Ovary (tissue), 9 donors: ENCODE results near the gene PAPLN. TPM values are rescaled to one million over a fixed set of nuclear protein-coding genes. Genes with fewer than 3 reads are reported as not detected.

Source experiments
- DNase-seq, 5 donors: peaks; one replicate each; pipeline ENCODE4 v3.0.0-alpha.2; 2019 to 2020
- H3K27ac ChIP-seq, 2 donors: fragments of 200-600 bp; one replicate each; pipeline versions ENCODE4 v1.5.1 to v1.8.0; 2019 to 2022
- H3K27me3 ChIP-seq: fragments of 200-600 bp; one replicate; pipeline ENCODE4 v1.8.0; 2022
- H3K36me3 ChIP-seq: fragments of 200-600 bp; sonication (generic); one replicate; pipeline ENCODE4 v1.5.1; 2019
- H3K4me1 ChIP-seq: one replicate; pipeline ENCODE4 v1.8.1; 2013; ENCODE audit warnings: mild to moderate bottlenecking, moderate library complexity; ENCODE audit not compliant: insufficient read depth
- H3K4me3 ChIP-seq: fragments of 200-600 bp; sonication (generic); one replicate; pipeline ENCODE4 v1.5.1; 2017
- H3K9me3 ChIP-seq, 2 donors: fragments of 200-600 bp in 1 of 2; sonication (generic) in 1 of 2; one replicate each; pipeline versions ENCODE4 v1.5.1 to v1.8.1; 2013 to 2019; ENCODE audit warnings: mild to moderate bottlenecking in 1 of 2, moderate library complexity in 1 of 2
- EP300 ChIP-seq: sonication (generic); formaldehyde crosslinking; IDR thresholded peaks from one replicate; pipeline ENCODE4 v1.6.1; 2017; ENCODE audit warnings: antibody characterized with exemption
- POLR2A ChIP-seq: fragments of 450-650 bp; IDR thresholded peaks from one replicate; pipeline ENCODE4 v1.6.1; 2017; ENCODE audit warnings: antibody characterized with exemption, mild to moderate bottlenecking, moderate library complexity
- WGBS, 3 donors: extraction: QIAGEN DNeasy Blood & Tissue Kit in 1 of 3; methylation state at CpG; one replicate each; pipeline versions ENCODE4 v1.1.5 to v1.1.7; 2013 to 2017; 5-methylcytosine and 5-hydroxymethylcytosine counted together
- intact Hi-C, 4 donors: fragments of 100-400 bp; cut with DNase I; formaldehyde crosslinking; loops; one replicate each; pipeline versions ENCODE4 v1.11.0 to v1.15.1; 2022 to 2023
- polyA plus RNA-seq, 2 donors: library from polyadenylated mRNA; stranded (reverse); fragments of 200-250 nt in 1 of 2; fragments of 350-450 nt in 1 of 2; fragmentation: Illumina TruSeq in 1 of 2; extraction: RNeasy Lipid Tissue Mini Kit (QIAGEN cat#74804) in 1 of 2; gene quantifications; one replicate each; pipeline ENCODE4 v1.2.3, GENCODE V29; 2013 to 2014
- total RNA-seq, 7 donors: library from RNA; depleted of rRNA in 2 of 7; stranded (reverse); fragments of >200 nt in 2 of 7; fragmentation: NEBNext Ultra II Directional in 3 of 7; extraction: Animal tissue kit (Norgen Biotek cat#: 25700) in 3 of 7; gene quantifications; one replicate each; pipeline versions ENCODE4 v1.1.0 to v1.2.4, GENCODE V29; 2016 to 2023
- TF ChIP-seq, protein P1 (sequence below), 3 donors: fragments of 450-650 bp in 2 of 3; fragments of 200-600 bp in 1 of 3; IDR thresholded peaks; one replicate each; pipeline versions ENCODE4 v1.5.1 to v1.8.0; 2016 to 2022; ENCODE audit warnings: antibody characterized with exemption in 3 of 3, mild to moderate bottlenecking in 1 of 3
- donor health status: DM: no; HTN: no; CAD: no; lungs with moderate emphysema.
- donor health status: DM: no; HTN: no; CAD: no.
- donor health status: Bipolar disorder and iron deficiency.
- donor health status: DM: yes; HTN: yes; CAD: no.
- donor health status: DM: no; HTN: no; CAD: no.
- donor health status: DM: yes; HTN: yes; CAD: no.

Gene PAPLN
- total and polyA plus RNA-seq, 9 donors: 4.6 to 35.4 (median 18.3) TPM

DNA sequence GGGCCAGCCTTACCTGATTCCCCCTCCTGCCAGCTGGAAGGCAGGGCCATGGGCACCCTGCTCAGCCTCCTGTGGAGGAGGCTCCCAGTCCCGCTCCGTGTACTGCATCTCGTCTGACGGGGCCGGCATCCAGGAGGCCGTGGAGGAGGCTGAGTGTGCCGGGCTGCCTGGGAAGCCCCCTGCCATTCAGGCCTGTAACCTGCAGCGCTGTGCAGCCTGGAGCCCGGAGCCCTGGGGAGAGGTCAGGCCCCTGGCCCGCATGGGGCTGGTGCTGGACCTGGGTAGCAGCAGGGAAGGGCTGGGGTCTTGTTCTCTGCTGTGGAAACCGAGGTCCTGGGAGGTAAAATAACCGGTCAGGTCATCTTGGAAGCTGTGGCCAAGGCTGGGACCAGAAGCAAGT is 16.4 kb downstream of the PAPLN start:
- Histone ChIP-seq H3K27me3 (no peaks in the 10 kb centered on the region), H3K27ac (no peak overlapping the region), H3K9me3 (no peaks in the 10 kb centered on the region), H3K4me3 (no peak overlapping the region), H3K36me3 (no peaks in the 10 kb centered on the region), H3K4me1 (no peaks in the 10 kb centered on the region)
- TF ChIP-seq POLR2A: no peak
- TF ChIP-seq, protein P1, sequence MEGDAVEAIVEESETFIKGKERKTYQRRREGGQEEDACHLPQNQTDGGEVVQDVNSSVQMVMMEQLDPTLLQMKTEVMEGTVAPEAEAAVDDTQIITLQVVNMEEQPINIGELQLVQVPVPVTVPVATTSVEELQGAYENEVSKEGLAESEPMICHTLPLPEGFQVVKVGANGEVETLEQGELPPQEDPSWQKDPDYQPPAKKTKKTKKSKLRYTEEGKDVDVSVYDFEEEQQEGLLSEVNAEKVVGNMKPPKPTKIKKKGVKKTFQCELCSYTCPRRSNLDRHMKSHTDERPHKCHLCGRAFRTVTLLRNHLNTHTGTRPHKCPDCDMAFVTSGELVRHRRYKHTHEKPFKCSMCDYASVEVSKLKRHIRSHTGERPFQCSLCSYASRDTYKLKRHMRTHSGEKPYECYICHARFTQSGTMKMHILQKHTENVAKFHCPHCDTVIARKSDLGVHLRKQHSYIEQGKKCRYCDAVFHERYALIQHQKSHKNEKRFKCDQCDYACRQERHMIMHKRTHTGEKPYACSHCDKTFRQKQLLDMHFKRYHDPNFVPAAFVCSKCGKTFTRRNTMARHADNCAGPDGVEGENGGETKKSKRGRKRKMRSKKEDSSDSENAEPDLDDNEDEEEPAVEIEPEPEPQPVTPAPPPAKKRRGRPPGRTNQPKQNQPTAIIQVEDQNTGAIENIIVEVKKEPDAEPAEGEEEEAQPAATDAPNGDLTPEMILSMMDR (IDR thresholded peaks at IDR 0.05): no peak
- no peak for TF ChIP-seq EP300
- intact Hi-C loops: no loop called here
- 85 to 90% (median 86%) methylated on average over 12 of the region's 12 CpGs for WGBS, 3 donors
- DNase-seq: no peak

- TF ChIP-seq EP300 (no peak), POLR2A (no peak)
- TF ChIP-seq, protein P1 (IDR thresholded peaks at IDR 0.05): no peak
- intact Hi-C loops: no loop called here
- no peak for DNase-seq
- Histone ChIP-seq H3K4me1 (no peaks in the 10 kb centered on the region), H3K9me3 (no peaks in the 10 kb centered on the region), H3K27ac (no peak overlapping the region), H3K4me3 (no peak overlapping the region), H3K27me3 (no peaks in the 10 kb centered on the region), H3K36me3 (no peaks in the 10 kb centered on the region)
- 86 to 92% (median 88%) methylated on average over 28 of the region's 28 CpGs for WGBS, 3 donors
These were observed 17.1 kb downstream of the PAPLN start for GRCh38 chr14:73254247-73255004.

- TF ChIP-seq POLR2A (no peak), EP300 (no peak)
- TF ChIP-seq, protein P1 (IDR thresholded peaks at IDR 0.05): no peak
- Histone ChIP-seq H3K9me3 (no peaks in the 10 kb centered on the region), H3K36me3 (no peaks in the 10 kb centered on the region), H3K4me1 (no peaks in the 10 kb centered on the region), H3K4me3 (no peak overlapping the region), H3K27ac (no peak overlapping the region), H3K27me3 (no peaks in the 10 kb centered on the region)
- intact Hi-C loops: no loop called here
- 85 to 93% (median 91%) methylated on average over 6 of the region's 6 CpGs for WGBS, 3 donors
- peak in 1 of 5 donors; percentile 6 for DNase-seq
These were observed 17.7 kb downstream of the PAPLN start for GRCh38 chr14:73255005-73255400.

DNA sequence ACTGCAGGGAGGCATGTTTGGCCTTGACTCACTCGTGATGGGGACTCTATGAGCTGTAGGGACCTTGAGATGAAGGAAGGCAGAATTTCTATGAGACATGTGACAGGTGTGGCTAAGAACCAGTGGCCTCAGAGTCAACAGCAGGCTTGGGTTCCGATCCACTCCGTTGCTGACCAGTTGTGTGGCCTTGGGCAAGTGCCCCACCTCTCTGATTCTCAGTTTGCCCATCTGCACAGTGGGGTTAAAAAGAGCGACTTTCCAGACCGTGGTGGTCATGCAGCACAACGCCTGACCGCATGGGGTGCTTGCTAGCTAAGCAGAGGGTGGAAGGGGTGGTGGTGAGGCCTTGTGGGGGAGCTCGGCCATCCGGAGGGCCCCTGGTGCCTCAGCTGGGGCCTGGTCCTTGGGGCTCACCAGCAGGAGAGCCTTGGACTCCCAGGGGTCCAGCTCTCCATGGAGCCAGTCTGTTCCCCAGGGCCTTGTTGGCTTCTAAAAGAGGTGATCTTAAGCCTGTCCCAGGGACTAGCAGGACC is 18.5 kb downstream of the PAPLN start:
- Histone ChIP-seq H3K36me3 (no peaks in the 10 kb centered on the region), H3K27ac (no peak overlapping the region), H3K4me1 (no peaks in the 10 kb centered on the region), H3K27me3 (no peaks in the 10 kb centered on the region), H3K9me3 (no peaks in the 10 kb centered on the region), H3K4me3 (no peak overlapping the region)
- TF ChIP-seq, protein P1 (IDR thresholded peaks at IDR 0.05): no peak
- no peak for TF ChIP-seq POLR2A
- TF ChIP-seq EP300: no peak
- DNase-seq: peak in 1 of 5 donors; percentile 19
- WGBS, 3 donors: 79 to 85% (median 82%) methylated on average over 9 of the region's 9 CpGs
- intact Hi-C loops: no loop called here
